K562 (cell line): ENCODE results near the gene RAP1A.

ENCODE experiments used
- ATF6 ChIP-seq: sonication (generic); formaldehyde crosslinking; IDR thresholded peaks from 2 replicates; pipeline ENCODE4 v1.4.0; 2020; ENCODE audit warnings: mild to moderate bottlenecking, missing genetic modification reagents
- CBX3 ChIP-seq, 2 experiments: IDR thresholded peaks; 1 replicate in 1 of 2; 2 replicates in 1 of 2; pipeline ENCODE4 v1.6.1; 2012; ENCODE audit warnings: inconsistent platforms in 2 of 2, low read length in 2 of 2, borderline replicate concordance in 1 of 2, control low read depth in 1 of 2
- CTCF ChIP-seq, 3 experiments: IDR thresholded peaks in 2 of 3; conservative IDR thresholded peaks in 1 of 3; 2 replicates each; pipeline ENCODE4 v1.5.1; 2011 to 2012; ENCODE audit warnings: low read length in 3 of 3, mild to moderate bottlenecking in 3 of 3, control low read depth in 2 of 3, improper control_type of control experiment in 1 of 3, inconsistent platforms in 1 of 3, low read depth in 1 of 3, mixed read lengths in 1 of 3, moderate library complexity in 1 of 3; ENCODE audit not compliant: insufficient read depth in 2 of 3
- EGR1 ChIP-seq: fragments of 450-650 bp; conservative IDR thresholded peaks from 2 replicates; pipeline ENCODE4 v1.6.1; 2017; ENCODE audit warnings: mild to moderate bottlenecking
- JUN ChIP-seq, 2 experiments: sonication (generic) in 1 of 2; formaldehyde crosslinking in 1 of 2; IDR thresholded peaks; 2 replicates each; pipeline versions ENCODE4 v1.6.1 to v1.8.0; 2012 to 2022; ENCODE audit warnings: borderline replicate concordance in 2 of 2, mild to moderate bottlenecking in 2 of 2, improper control_type of control experiment in 1 of 2, low read depth in 1 of 2, low read length in 1 of 2, missing genetic modification reagents in 1 of 2
- KAT8 ChIP-seq: fragments of 450-650 bp; IDR thresholded peaks from 2 replicates; pipeline ENCODE4 v1.6.1; 2016; ENCODE audit warnings: low read depth, mild to moderate bottlenecking
- PRDM10 ChIP-seq: fragments of 450-650 bp; IDR thresholded peaks from 2 replicates; pipeline ENCODE4 v1.6.1; 2018; ENCODE audit not compliant: partially characterized antibody
- PTBP1 ChIP-seq: fragments of 200-400 bp; formaldehyde crosslinking; IDR thresholded peaks from 2 replicates; pipeline ENCODE4 v1.6.1; 2017; ENCODE audit warnings: low read depth, low read length
- THRAP3 ChIP-seq: fragments of 450-650 bp; IDR thresholded peaks from 2 replicates; pipeline ENCODE4 v1.6.1; 2016; ENCODE audit warnings: mild to moderate bottlenecking, inconsistent platforms, borderline replicate concordance
- ZNF12 ChIP-seq: sonication (generic); formaldehyde crosslinking; IDR thresholded peaks from 2 replicates; pipeline ENCODE4 v1.4.0; 2020; ENCODE audit warnings: mild to moderate bottlenecking, missing genetic modification reagents
- ZNF143 ChIP-seq: sonication (generic); formaldehyde crosslinking; IDR thresholded peaks from 2 replicates; pipeline ENCODE4 v1.9.0; 2022; ENCODE audit warnings: mild to moderate bottlenecking, missing genetic modification reagents

GRCh38 chr1:111696330-111696729 is 76.7 kb downstream of the RAP1A start:
- TF ChIP-seq JUN (IDR thresholded peaks at IDR 0.05; ENCODE audit: borderline replicate concordance, low read depth, low read length) (no peak), JUN (CRISPR knock-in tag; IDR thresholded peaks at IDR 0.05; ENCODE audit: borderline replicate concordance) (no peak), CBX3 (IDR thresholded peaks at IDR 0.05; ENCODE audit: borderline replicate concordance in 1 of 2, low read length in 2 of 2) (no peak), PRDM10 (no peak), ZNF143 (CRISPR knock-in tag) (no peak), ZNF12 (CRISPR knock-in tag) (no peak), PTBP1 (no peak), KAT8 (no peak), ATF6 (no peak), EGR1 (no peak), CTCF (IDR thresholded peaks at IDR 0.05 in 2 of 3, conservative IDR thresholded peaks at IDR 0.05 in 1 of 3; ENCODE audit: insufficient read depth in 2 of 3, low read depth in 1 of 3, low read length in 3 of 3) (no peak), THRAP3 (no peak)
